H1 (cell line): ENCODE data around the gene STK11. TPM values are rescaled to one million over a fixed set of nuclear protein-coding genes. Genes with fewer than 3 reads are reported as not detected.
A peak's percentile ranks its signal among the peaks of the same experiment; 100 is the strongest.

ENCODE experiments used
- ATF2 ChIP-seq: IDR thresholded peaks from 2 replicates; pipeline ENCODE4 v1.6.1; 2012; ENCODE audit warnings: low read length, inconsistent platforms
- BACH1 ChIP-seq: IDR thresholded peaks from 2 replicates; pipeline ENCODE4 v1.6.1; 2012; ENCODE audit warnings: low read length, improper control_type of control experiment
- CBX5 ChIP-seq: fragments of 300-800, 300-1000 bp; sonication (generic); IDR thresholded peaks from 2 replicates; pipeline ENCODE4 v1.7.1; 2016; ENCODE audit warnings: antibody characterized with exemption, low read length, low read depth
- CHD2 ChIP-seq: IDR thresholded peaks from 2 replicates; pipeline ENCODE4 v1.6.1; 2012; ENCODE audit warnings: low read length, improper control_type of control experiment
- CREB1 ChIP-seq: IDR thresholded peaks from 2 replicates; pipeline ENCODE4 v1.6.1; 2012; ENCODE audit warnings: inconsistent platforms
- CTBP2 ChIP-seq: IDR thresholded peaks from 2 replicates; pipeline ENCODE4 v1.7.0; 2011; ENCODE audit warnings: borderline replicate concordance, mild to moderate bottlenecking, moderate library complexity, mixed read lengths, low read length; ENCODE audit not compliant: insufficient read depth, insufficient read length
- E2F6 ChIP-seq: IDR thresholded peaks from 2 replicates; pipeline ENCODE4 v1.6.1; 2012; ENCODE audit warnings: inconsistent platforms
- EGR1 ChIP-seq: IDR thresholded peaks from 2 replicates; pipeline ENCODE4 v1.6.1; 2011; ENCODE audit warnings: low read depth, low read length, borderline replicate concordance
- EP300 ChIP-seq, 2 experiments: IDR thresholded peaks; 1 replicate in 1 of 2; 2 replicates in 1 of 2; pipeline ENCODE4 v1.6.1; 2011 to 2012; ENCODE audit warnings: low read depth in 2 of 2, low read length in 2 of 2, mild to moderate bottlenecking in 2 of 2, borderline replicate concordance in 1 of 2, inconsistent platforms in 1 of 2, moderate library complexity in 1 of 2
- GABPA ChIP-seq: IDR thresholded peaks from 2 replicates; pipeline ENCODE4 v1.6.1; 2011; ENCODE audit warnings: mild to moderate bottlenecking, low read length, moderate library complexity, borderline replicate concordance; ENCODE audit not compliant: insufficient read depth
- HDAC2 ChIP-seq, 2 experiments: fragments of 300-600 bp in 1 of 2; sonication (generic) in 1 of 2; IDR thresholded peaks; 2 replicates each; pipeline ENCODE4 v1.6.1; 2011 to 2012; ENCODE audit warnings: low read depth in 2 of 2, low read length in 2 of 2, mild to moderate bottlenecking in 2 of 2, moderate library complexity in 2 of 2, borderline replicate concordance in 1 of 2, inconsistent platforms in 1 of 2
- HDAC6 ChIP-seq: IDR thresholded peaks from one replicate; pipeline ENCODE4 v1.7.1; 2012; ENCODE audit warnings: low read depth, mild to moderate bottlenecking, inconsistent platforms, low read length, moderate library complexity
- JUN ChIP-seq: IDR thresholded peaks from 2 replicates; pipeline ENCODE4 v1.6.1; 2011; ENCODE audit warnings: low read depth, mild to moderate bottlenecking, improper control_type of control experiment, low read length
- JUND ChIP-seq: IDR thresholded peaks from 2 replicates; pipeline ENCODE4 v1.6.1; 2011; ENCODE audit warnings: mild to moderate bottlenecking, improper control_type of control experiment, low read length
- NANOG ChIP-seq: IDR thresholded peaks from 2 replicates; pipeline ENCODE4 v1.6.1; 2011; ENCODE audit warnings: low read length, low read depth, mild to moderate bottlenecking, inconsistent platforms; ENCODE audit not compliant: insufficient read depth, poor library complexity, severe bottlenecking
- NRF1 ChIP-seq: IDR thresholded peaks from 2 replicates; pipeline ENCODE4 v1.6.1; 2011; ENCODE audit warnings: mild to moderate bottlenecking, low read depth, low read length, improper control_type of control experiment
- POLR2AphosphoS5 ChIP-seq: IDR thresholded peaks from 2 replicates; pipeline ENCODE4 v1.6.1; 2011; ENCODE audit warnings: low read depth, low read length
- TAF1 ChIP-seq: IDR thresholded peaks from 2 replicates; pipeline ENCODE4 v1.6.1; 2011; ENCODE audit warnings: mild to moderate bottlenecking, low read depth, low read length
- ZNF274 ChIP-seq: IDR thresholded peaks from 2 replicates; pipeline ENCODE4 v1.7.0; 2012; ENCODE audit warnings: low read length, borderline replicate concordance; ENCODE audit errors: extremely low read depth
- polyA plus RNA-seq, 7 experiments: library from polyadenylated mRNA; depleted of rRNA in 3 of 7; stranded (reverse) in 5 of 7; unstranded in 2 of 7; fragments of >200 nt in 5 of 7; fragments of 200-250 nt in 2 of 7; gene quantifications; 1 replicate in 5 of 7; 2 replicates in 1 of 7; 4 replicates in 1 of 7; pipeline versions ENCODE4 v1.2.1 to v1.2.3, GENCODE V29; 2011 to 2013; ENCODE audit warnings: missing spikeins in 2 of 7, mixed read lengths in 2 of 7
- total RNA-seq: library from RNA; stranded (reverse); fragmentation: NEBNext Ultra II Directional; extraction: Animal tissue kit (Norgen Biotek cat#: 25700); gene quantifications from 2 replicates; pipeline ENCODE4 v1.2.1, GENCODE V29; 2021

Gene STK11
- total and polyA plus RNA-seq, 2 of the 8 experiments (the other 6 are each of a cell fraction or from before 2014, with no cell fraction given) = 45.3 to 70.7 TPM

- TF ChIP-seq ATF2 (no peak), NANOG (no peak), JUND (peak; percentile 95), NRF1 (peak; percentile 76), ZNF274 (no peak), E2F6 (no peak), POLR2AphosphoS5 (no peak), CHD2 (no peak), BACH1 (no peak), HDAC6 (no peak), HDAC2 (IDR thresholded peaks at IDR 0.05; ENCODE audit: borderline replicate concordance in 1 of 2, low read depth in 2 of 2, low read length in 2 of 2) (0 out of 4 replicates have a peak, but pooled peaks of 1 of the 2 experiments have one; percentile 20), EP300 (IDR thresholded peaks at IDR 0.05; ENCODE audit: borderline replicate concordance in 1 of 2, low read depth in 2 of 2, low read length in 2 of 2) (peak in 1 of 2 experiments; percentile 49; a peak in 1 of 3 replicates), CBX5 (no peak), TAF1 (0 out of 2 replicates have a peak, but pooled peaks have one; percentile 40), GABPA (peak; percentile 75; the same call in 1 of the 2 replicates), CREB1 (peak; percentile 97), CTBP2 (peak; percentile 69), JUN (0 out of 2 replicates have a peak, but pooled peaks have one; percentile 26), EGR1 (peak; percentile 96)
Measured at GRCh38 chr19:1239796-1240737, 34.5 kb downstream of the STK11 start (continued).
